ENCODE data around the gene GRM8.

The GRM8 gene

DNA sequence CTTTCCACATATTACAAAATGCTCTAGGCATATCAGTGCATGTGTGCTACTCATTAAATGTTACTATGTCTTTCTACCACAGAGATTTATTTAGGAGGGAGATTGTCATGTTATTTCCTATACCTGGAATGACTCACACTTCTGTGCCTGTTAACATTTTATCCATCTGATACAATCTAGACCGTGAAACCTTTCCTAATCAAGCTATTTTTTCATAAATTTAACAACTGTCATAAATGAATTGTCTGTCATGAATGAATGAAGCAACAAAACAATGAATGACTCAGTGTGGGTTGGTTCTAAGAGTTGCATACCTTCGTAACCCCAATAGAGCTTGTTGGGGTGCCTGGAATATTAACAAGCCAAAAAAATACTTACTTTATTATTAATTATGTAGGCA, 554.3 kb downstream of the GRM8 start:
- Histone ChIP-seq H4K20me1 (ENCODE audit: insufficient read depth, low read length, poor library complexity, severe bottlenecking) (no peaks in the 10 kb centered on the region), H3K4me3 (ENCODE audit: low read length, poor library complexity, severe bottlenecking) (no peak overlapping the region), H3K4me2 (ENCODE audit: low read depth, low read length, poor library complexity, severe bottlenecking) (no peak overlapping the region), H3K27me3 (ENCODE audit: insufficient read depth, low read length, poor library complexity, severe bottlenecking) (no peaks in the 10 kb centered on the region), H3K36me3 (ENCODE audit: insufficient read depth, low read length) (no peaks in the 10 kb centered on the region), H2AFZ (ENCODE audit: low read length) (no peak overlapping the region), H3F3A (ENCODE audit: low read depth) (no peaks in the 10 kb centered on the region), H3K4me1 (ENCODE audit: insufficient read depth, low read length, poor library complexity, severe bottlenecking) (peaks cover 32% of the 10 kb centered on the region), H3K79me2 (ENCODE audit: insufficient read depth, low read length) (no peaks in the 10 kb centered on the region), H3K9me2 (replicated peaks; ENCODE audit: low read depth, low read length) (no peaks in the 10 kb centered on the region), H3K9ac (ENCODE audit: low read depth, low read length, poor library complexity, severe bottlenecking) (no peak overlapping the region), H3K9me3 (ENCODE audit: insufficient read depth, low read depth, low read length) (no peaks in the 10 kb centered on the region)
- no peak for TF ChIP-seq CTCF (conservative IDR thresholded peaks at IDR 0.05; ENCODE audit: low read length)
- no peak for TF ChIP-seq EZH2phosphoT487 (IDR thresholded peaks at IDR 0.05; ENCODE audit: borderline replicate concordance)

DNA sequence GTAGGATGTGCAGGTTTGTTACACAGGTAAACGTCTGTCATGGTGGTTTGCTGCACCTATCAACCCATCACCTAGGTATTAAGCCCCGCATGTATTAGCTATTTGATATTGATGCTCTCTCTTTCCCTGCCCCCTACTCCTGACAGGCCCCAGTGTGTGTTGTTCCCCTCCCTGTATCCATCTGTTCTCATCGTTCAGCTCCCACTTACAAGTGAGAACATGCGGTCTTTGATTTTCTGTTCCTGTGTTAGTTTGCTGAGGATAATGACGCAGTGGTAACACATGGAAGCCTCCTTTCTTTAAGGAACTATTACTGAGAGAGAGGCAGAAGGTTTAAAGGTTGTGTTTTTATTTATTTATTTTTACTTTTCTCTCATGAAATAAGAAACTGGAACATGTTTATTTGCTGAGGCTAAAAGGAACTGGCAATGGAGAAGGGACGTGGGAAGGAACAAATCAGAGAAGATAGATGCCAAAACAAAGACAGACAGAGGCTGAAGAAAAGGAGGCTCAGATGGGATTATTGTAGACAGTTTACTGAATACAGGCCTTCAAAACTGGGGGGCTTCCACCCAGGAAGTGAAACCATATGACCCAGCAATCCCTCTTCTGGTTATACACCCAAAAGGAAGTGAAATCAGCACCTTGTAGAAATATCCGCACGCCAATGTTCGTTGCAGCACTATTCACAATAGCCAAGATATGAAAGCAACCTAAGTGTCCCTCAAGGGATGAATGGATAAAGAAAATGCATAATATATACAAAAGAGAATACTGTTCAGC, 556.3 kb downstream of the GRM8 start:
- Histone ChIP-seq H3K9ac (ENCODE audit: low read depth, low read length, poor library complexity, severe bottlenecking) (no peak overlapping the region), H3K4me3 (ENCODE audit: low read length, poor library complexity, severe bottlenecking) (no peak overlapping the region), H3K36me3 (ENCODE audit: insufficient read depth, low read length) (no peaks in the 10 kb centered on the region), H3K4me2 (ENCODE audit: low read depth, low read length, poor library complexity, severe bottlenecking) (no peak overlapping the region), H3K79me2 (ENCODE audit: insufficient read depth, low read length) (no peaks in the 10 kb centered on the region), H3K27me3 (ENCODE audit: insufficient read depth, low read length, poor library complexity, severe bottlenecking) (no peaks in the 10 kb centered on the region), H3K9me3 (ENCODE audit: insufficient read depth, low read depth, low read length) (no peaks in the 10 kb centered on the region), H3K9me2 (replicated peaks; ENCODE audit: low read depth, low read length) (no peaks in the 10 kb centered on the region), H3K4me1 (ENCODE audit: insufficient read depth, low read length, poor library complexity, severe bottlenecking) (peaks cover 20% of the 10 kb centered on the region), H2AFZ (ENCODE audit: low read length) (no peak overlapping the region), H4K20me1 (ENCODE audit: insufficient read depth, low read length, poor library complexity, severe bottlenecking) (no peaks in the 10 kb centered on the region), H3F3A (ENCODE audit: low read depth) (no peaks in the 10 kb centered on the region)
- TF ChIP-seq EZH2phosphoT487 (IDR thresholded peaks at IDR 0.05; ENCODE audit: borderline replicate concordance) (no peak), CTCF (conservative IDR thresholded peaks at IDR 0.05; ENCODE audit: low read length) (no peak)

- Histone ChIP-seq H4K20me1 (ENCODE audit: insufficient read depth, low read length, poor library complexity, severe bottlenecking) (no peaks in the 10 kb centered on the region), H3K79me2 (ENCODE audit: insufficient read depth, low read length) (no peaks in the 10 kb centered on the region), H3K27me3 (ENCODE audit: insufficient read depth, low read length, poor library complexity, severe bottlenecking) (no peaks in the 10 kb centered on the region), H3K4me2 (ENCODE audit: low read depth, low read length, poor library complexity, severe bottlenecking) (no peak overlapping the region), H3K36me3 (ENCODE audit: insufficient read depth, low read length) (no peaks in the 10 kb centered on the region), H3K9me2 (replicated peaks; ENCODE audit: low read depth, low read length) (no peaks in the 10 kb centered on the region), H3F3A (ENCODE audit: low read depth) (no peaks in the 10 kb centered on the region), H3K4me3 (ENCODE audit: low read length, poor library complexity, severe bottlenecking) (no peak overlapping the region), H3K4me1 (ENCODE audit: insufficient read depth, low read length, poor library complexity, severe bottlenecking) (no peaks in the 10 kb centered on the region), H3K9ac (ENCODE audit: low read depth, low read length, poor library complexity, severe bottlenecking) (no peak overlapping the region), H2AFZ (ENCODE audit: low read length) (no peak overlapping the region), H3K9me3 (ENCODE audit: insufficient read depth, low read depth, low read length) (no peaks in the 10 kb centered on the region; the same call in 1 of the 2 replicates)
- TF ChIP-seq EZH2phosphoT487 (IDR thresholded peaks at IDR 0.05; ENCODE audit: borderline replicate concordance) (no peak), CTCF (conservative IDR thresholded peaks at IDR 0.05; ENCODE audit: low read length) (no peak)
Measured at GRCh38 chr7:126690848-126691751, 561.6 kb downstream of the GRM8 start.
